Stimulated activated CD8-positive, alpha-beta memory T cell treated with anti-CD3 and anti-CD28 coated beads, Interleukin-12 subunit alpha, Interleukin-12 subunit beta, amount 100 ng/mL, for 24 hours (primary cell): ENCODE results near the gene FBXL14.

Source experiments
- DNase-seq: peaks from one replicate; pipeline ENCODE4 v3.0.0-alpha.2; 2020; ENCODE audit errors: extremely low read depth

The FBXL14 gene, protein sequence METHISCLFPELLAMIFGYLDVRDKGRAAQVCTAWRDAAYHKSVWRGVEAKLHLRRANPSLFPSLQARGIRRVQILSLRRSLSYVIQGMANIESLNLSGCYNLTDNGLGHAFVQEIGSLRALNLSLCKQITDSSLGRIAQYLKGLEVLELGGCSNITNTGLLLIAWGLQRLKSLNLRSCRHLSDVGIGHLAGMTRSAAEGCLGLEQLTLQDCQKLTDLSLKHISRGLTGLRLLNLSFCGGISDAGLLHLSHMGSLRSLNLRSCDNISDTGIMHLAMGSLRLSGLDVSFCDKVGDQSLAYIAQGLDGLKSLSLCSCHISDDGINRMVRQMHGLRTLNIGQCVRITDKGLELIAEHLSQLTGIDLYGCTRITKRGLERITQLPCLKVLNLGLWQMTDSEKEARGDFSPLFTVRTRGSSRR

DNA sequence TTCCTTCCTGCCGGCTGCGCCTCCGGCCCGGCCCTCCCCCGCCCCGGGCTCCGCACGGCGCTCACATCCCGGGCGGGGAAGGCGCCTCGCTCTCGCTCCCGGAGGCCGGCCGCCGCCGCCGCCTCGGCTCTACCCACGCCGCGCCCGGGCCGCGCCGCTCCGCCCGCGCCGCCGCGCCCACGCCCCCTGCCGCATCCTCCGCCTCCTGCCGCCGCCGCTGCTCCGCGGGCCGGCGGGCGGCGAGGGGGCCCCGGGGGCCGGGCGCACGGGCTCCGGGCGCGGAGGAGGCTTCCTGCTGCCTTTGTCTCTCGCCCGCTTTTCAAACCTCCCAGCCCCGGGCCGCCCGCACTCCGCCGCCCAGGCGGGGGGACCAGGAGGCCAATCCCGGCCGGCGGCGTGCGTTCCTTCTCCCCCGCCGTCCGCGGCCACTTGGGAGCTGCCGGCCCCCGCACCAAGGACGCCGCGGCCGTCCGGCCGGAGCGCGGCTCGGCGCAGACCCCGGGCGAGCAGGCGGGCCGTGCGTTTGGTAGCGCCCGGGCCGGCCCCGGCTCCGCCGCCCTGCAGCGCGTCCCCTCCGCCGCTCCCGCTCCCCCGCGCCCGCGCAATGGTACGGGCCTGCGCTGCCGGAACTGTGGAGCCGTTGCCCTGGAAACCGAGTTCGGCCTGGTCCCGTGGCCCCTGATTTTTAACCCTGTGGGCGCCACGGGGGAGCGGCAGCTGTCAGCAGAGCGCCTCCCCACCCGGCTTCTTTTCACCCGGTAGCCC lies at the start of gene FBXL14:
Gene FBXL14 (minus strand): TSS at position 321 of the 765 bp plus-strand sequence. CDS start 515 bp downstream, outside the sequence.
- DNase-seq: peak; percentile 83

DNA sequence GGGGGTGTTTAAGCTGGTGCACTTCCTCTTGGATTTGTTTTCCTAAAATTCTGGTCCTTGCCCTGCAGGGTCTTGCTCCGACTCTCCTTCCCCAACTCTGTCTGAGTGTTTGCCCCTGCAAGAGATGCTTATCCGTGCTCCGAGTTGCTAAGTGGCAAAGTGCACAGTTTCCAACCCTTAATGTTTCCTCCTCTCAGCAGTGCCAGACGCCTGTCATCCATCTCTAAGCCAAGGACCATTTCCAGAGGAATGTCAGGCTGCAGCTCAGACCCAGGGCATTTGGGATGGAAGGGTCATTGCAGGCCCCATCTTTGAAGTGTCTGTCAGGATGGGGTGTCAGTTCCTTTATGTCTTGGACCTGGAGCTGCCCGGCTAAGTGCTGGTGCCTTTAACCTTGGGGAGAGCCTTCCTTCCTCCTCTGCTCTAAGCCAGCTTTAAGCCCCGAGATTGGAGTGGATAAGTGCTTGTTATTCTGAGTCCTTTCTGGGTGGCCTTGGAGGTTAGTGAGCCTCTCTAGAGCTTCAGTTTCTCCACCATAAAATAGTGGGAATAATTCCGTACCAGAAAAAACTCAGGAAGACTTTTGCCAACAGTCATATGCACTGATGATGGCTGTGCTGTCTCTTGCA lies 49.6 kb upstream of the FBXL14 start:
- DNase-seq: no peak

- no peak for DNase-seq
These were observed 48.7 kb upstream of the FBXL14 start for GRCh38 chr12:1643043-1643442.

DNA sequence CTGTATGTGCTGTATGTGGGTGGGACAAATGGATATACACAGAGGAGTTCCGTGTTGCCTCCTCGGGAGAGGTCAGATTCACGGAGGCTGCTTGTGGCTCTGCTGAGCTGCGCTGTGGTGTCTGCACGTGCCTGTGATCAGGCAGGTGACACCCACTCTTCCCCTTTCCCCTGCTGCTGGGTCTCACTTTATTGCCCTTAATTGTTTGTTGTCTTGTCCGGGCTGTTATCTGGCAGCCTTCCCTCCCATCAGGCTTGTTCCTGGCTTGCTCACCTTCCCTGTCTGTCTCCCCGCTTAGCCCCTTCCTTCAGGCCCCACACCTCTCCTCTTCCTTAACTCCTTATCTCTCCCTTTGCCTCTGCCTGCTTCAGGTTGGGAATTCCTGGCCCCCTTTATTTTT lies 48.1 kb upstream of the FBXL14 start:
- DNase-seq: no peak

DNA sequence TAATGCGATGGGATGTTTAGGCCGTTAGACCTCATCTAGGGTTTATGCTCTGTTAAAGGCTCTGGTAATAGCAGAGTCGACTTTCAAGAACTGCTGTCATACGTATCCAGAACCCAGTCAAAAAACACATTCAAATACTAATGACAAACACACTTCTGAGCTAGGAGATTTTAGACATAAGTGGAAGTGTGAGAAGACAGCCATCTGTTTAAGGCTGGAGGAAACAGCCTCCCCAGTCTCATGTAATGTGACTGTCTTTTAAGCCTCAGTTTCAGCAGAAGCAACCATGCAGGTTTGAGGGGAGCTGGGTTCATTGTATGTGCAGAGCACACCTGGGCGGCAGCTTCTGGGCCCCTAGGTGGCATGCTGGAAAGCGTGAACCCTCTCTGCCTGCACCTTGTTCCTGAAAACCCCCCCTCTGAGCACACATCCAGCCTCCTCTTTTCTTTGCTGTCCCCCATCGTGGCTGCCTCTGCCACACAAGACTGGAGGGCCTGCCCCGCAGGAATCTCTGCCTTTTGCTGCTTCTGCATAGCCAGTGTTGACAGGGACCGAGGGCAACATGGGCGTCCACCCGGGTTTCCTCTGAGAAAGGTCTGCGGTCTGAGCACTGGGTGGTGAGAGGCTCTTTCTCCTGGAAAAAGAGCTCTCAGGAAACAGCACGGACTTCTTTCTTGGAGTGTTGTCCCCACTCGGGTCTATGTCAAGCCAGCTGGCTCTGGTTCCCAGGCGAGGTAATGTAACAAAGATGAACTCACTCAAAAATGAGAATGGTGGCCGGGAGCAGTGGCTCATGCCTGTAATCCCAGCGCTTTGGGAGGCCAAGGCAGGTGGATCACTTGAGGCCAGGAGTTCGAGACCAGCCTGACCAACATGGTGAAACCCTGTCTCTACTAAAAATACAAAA lies 46.2 kb upstream of the FBXL14 start:
- DNase-seq: no peak

- DNase-seq: no peak
These were observed 45.2 kb upstream of the FBXL14 start for GRCh38 chr12:1639538-1639937.

GRCh38 chr12:1638203-1638602 lies 43.8 kb upstream of the FBXL14 start:
- no peak for DNase-seq

DNA sequence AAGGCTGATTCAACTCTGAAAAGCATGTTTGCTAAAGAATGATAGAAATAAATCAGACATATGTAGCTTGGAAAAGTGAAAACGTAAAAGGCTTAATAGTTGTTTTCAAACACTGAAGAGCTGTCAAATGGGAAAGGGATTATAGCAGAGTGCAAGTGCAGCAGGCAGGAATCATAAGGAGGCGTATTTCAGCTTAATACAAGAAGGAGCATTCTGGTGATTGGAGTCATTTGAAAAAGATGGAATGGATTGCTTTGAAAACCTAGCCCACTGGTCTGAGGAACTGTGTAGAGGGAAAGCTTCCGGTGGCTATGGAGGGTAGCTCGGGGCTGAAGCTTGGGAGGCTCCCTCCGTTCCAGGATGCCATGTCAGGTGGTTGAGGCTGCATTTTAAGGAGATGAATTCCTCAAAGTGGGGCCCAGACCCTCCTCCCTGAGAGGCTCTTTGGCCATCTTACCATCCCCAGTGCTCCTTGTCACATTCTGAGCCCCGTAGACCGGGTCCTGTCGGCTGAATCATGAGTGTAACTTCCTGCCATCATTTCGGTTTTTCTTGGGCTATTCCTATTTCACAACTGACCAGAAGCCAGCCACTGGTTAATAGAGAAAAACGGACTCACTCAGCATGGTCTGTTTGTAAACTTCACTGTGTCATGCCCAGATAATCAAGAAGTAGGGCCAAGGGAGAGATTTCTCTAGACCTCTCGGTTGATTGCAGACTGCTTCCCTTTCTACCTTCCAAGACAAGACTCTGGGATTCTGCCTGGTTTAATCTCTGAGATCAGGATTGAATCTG lies 41.1 kb upstream of the FBXL14 start:
- no peak for DNase-seq

- no peak for DNase-seq
These were observed 40.3 kb upstream of the FBXL14 start for GRCh38 chr12:1634590-1635191.

GRCh38 chr12:1634149-1634548 lies 39.8 kb upstream of the FBXL14 start:
- no peak for DNase-seq

GRCh38 chr12:1633459-1633858 lies 39.1 kb upstream of the FBXL14 start:
- DNase-seq: no peak

DNA sequence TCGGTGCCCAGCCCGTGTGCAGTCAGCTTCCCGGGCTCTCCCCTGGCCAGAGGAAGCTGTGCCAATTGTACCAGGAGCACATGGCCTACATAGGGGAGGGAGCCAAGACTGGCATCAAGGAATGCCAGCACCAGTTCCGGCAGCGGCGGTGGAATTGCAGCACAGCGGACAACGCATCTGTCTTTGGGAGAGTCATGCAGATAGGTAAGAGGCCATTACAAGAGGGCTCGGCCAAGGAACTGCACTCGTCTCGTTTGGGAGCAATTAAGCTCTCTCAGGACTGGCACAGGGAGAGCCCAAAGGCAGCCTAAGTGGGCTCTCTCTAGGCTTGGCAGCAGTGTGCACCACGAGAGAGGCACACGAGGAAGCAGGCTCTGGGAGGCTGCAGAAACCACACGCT lies 38.3 kb upstream of the FBXL14 start:
- no peak for DNase-seq

- no peak for DNase-seq
These were observed 36.6 kb upstream of the FBXL14 start for GRCh38 chr12:1630827-1631591.

GRCh38 chr12:1630133-1630826 lies 35.9 kb upstream of the FBXL14 start:
- no peak for DNase-seq

DNA sequence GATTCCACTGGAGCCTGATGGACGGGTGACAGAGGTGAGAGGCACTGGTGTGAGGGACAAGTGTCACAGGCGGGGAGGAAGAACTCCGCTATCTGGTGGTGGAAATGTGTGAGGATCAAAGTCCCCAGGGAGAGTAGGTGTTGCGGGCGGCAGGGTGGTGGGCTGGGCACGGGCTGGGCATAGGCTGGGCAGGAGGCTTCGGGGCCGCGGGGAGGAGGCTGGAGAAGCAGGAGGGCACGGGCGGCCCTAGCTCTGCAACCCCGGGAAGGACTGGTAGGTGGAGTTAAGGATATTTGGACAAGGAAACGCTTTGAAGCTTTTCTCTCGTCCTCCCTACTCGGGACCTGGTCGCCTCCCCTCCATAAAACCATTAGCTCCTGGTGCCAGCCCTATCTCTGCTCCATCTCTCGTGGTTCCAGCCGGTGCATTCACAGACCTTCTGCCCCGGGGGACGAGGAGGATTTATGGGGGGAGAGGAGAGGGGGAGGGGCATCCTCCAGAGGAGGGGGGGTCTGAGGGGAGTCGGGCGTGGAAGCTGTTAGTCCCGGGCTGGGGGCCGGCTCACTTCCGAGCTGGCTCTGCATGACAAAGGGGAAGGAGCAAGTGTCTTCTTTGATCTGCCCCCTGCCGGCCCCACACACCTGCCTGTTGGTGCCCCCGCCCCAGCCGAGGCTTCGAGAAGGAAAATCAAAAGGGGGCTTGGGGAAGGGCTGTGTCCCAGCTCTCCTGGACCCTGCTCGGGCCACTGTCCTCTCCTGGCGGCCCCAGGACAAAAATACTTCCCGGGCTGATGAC lies 35.2 kb upstream of the FBXL14 start:
- no peak for DNase-seq

DNA sequence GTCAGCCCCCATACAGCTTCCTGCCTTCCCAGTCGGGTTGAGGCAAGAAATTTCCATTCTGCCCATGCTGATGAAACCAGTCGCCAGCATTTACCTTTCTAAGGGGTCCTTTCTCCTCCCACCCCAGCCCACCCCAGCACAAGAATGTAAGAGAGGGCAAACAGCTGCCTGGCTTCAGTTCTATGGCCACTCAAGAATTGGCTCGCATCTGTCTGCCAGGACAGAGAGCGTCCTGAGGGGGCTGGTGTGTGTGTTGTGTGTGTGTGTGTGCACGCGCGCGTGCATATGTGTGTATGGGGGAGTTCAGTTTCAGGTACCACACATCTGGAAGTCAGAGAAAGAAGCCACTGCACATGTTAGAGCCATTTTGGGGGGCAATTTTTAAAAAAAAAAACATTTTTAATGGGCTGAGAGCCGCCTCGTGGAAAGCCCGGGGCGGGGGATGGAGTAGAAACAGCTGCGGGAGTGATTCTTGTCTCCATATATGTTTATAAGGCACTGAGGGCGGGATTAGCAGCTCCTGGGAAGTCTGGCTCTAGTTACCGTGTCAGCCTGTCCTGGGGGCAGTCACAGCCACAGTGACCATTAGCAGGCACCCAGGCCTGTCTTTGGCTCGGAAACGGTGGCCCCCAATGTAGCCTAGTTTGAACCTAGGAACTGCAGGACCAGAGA lies 34.4 kb upstream of the FBXL14 start, which contains the start of gene WNT5B:
Gene WNT5B (plus strand): TSS at position 566 of the 672 bp plus-strand sequence. CDS start 2,124 bp downstream, outside the sequence.
- DNase-seq: no peak

DNA sequence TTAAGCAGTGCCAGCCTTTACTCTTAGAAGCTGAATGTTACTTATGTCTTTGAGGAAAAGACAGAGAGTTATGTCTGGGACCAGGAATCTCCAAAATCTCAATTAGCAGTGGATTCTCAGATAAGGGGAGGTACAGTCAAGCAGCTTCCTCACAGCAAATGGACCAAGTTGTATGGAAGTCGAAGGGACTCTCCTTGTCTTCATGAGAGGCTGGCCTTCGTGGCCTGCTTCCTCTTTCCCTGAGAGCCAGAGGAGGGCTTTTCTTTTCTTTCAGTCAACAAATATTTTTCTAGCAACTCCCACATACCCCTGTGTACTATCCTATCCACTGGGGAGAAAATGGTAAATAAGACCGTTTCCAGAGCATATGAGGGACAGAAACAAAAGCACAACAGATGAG lies 28.0 kb upstream of the FBXL14 start:
- no peak for DNase-seq
